ENCODE data around the gene STK33.

STK33 gene

DNA sequence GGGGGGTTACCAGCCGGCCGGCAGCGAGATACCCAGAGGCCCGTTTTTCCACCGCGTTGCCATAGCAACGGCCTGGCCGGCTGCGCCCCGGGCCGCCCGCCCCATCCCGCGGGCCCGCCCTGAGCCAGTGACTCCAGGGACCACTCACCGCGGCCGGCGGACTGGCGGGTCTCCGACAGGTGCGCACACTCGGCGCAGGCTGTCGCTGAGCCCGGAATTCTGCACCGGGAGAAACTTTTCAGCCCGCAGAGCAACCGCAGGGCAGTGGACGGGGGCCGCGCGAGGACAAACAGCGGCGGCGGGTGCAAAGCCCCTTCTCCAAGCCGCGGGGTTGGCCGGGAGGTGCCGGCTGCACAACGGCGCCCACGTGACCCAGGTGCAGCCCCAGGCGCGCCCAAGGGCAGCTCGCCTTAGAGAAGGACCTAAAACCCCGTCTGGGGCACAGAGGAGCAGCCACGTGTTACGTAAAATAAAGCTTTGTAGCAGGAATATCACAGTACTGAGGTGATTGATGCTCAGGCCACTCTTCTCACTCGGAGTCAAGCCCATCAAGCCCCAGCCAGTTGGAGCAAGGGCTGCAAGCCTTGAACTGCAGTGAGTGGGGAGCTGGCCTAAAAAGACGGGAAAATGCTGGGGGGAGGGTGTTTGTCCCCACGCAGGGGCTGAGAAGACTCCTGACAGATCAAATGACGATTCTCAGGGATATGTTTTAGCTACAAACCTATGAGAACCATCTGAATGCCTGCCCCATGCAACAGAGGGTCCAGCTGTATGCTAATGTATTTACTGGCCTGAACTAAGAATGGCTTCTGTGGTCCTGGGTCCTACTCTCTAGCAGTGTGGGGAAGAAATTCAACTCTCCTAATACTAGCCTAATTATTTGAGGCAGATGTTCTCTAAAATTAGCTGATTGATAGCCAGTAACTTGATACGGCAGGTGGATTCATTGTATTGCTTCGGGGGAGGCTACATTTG lies at the start of gene STK33:
STK33 (minus strand) TSS at position 294 of the 975 bp plus-strand sequence. CDS start 119,323 bp downstream, outside the sequence.
- DNase-seq (ENCODE audit: low spot score) = peak; percentile 55

DNA sequence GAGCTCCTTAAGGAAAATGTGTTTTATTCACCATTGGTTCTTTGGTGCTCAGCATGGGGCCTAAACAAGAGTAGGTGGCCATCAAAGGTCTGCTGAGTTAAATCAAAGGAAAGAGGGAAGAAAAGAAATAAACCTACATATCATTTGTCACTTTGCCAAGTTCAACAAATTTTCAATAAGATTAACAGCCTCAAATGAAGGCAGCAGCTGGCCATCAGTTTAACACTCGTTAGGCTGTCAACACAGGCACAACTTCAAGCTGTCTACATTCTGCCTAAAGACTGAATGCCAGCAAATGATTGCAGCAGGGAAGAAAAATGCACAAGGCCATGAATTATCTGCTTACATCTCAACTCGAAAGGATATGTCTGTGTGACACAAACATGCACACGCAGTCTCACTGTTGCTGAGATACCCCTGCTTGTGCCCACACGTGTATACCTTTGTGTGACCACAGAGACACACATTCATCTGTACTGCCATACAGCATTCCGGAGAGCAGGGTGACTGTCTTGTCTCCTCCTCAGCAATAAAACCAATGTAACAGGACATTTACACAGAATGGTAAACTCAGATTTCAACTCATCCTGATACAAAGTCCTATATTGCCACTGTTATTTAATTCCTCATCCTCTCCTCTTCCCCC lies 48.3 kb upstream of the STK33 start:
- no peak for DNase-seq (ENCODE audit: low spot score)

DNA sequence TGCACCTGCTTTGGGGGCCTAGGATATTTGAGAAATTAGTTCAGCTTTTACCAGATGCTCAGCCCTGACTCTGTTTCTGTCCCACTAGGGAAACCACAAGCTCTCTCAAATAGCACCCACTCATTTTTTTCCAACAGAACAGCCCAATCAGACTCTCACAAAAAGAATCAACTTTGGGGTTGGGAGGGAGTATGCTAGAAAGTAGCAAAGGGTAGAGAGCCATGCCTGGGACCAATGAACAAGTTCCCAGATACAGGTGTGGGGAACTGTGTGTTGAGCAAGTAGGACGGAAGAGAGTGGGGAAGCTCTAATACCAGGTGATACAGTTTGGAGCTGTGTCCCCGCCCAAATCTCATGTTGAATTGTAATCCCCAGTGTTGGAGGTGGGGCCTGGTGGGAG lies 47.3 kb upstream of the STK33 start:
- no peak for DNase-seq (ENCODE audit: low spot score)

DNA sequence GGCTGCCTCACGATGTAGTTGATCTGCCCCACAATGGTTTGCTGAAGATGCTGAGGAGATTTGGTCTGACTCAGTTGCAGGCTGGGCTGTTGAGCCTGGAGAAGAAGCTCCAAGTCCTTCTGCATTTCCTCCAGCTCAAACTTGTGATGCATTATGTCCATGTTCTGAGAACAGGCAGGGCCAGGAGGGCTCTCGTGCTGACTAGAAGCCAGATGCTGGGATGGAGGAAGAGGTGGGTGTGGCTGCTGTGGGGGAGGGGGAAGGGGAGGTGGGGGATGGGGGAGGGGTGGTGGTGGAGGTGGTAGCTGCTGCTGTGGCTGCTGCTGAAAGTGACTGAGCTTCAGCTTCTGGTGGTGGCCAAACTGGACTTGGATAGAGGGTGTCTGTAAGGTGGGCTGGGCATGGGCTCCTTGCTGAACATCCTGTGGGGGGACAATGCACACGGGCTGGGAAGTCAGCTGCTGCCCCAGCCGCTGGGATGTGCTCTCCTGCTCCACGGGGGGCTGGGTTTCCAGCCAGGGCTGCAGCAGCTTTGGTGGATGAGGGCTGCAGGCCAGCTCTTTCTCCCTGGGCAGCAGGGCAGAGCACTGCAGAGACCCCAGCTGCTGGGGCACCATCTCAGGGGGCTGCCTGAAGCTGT lies 46.4 kb upstream of the STK33 start:
- no peak for DNase-seq (ENCODE audit: low spot score)

DNA sequence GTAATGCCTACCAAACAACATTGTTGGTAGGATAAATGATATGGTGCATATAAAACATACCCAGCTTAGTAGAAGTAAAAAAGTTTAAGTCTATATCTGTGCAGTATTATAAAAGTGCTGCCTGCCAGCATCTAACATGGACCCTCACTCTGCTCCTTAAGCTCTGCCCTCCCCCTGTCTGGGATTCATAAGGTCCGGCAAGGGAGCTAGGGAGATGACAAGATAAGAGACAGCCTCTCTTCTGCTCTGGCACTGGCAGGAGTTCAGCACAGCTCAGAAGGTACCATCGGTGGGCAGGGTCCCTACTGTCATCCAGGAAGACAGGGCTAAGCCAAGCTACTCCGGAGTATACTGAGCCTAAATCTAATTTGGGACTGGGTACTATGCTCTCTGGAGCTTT lies 45.6 kb upstream of the STK33 start:
- DNase-seq (ENCODE audit: low spot score) = no peak

DNA sequence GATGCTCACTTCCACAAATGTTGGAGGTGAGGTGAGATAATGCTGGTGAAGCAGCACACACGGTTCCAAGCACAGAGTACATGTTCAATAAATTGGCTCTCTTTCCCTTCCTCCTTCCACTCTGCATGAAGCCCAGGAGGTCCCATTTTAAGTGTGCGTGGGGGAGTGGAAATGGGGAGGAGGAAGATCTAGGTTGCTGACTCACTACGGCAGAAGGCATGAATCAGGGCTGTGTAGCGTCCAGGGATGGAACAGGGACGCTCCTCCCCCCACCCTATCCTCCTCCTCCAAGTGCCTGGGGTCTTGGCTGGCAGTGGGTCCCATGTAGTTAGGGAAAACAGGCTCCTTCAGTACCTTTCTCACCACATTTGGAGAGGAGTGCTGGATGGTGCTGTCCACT lies 44.3 kb upstream of the STK33 start:
- no peak for DNase-seq (ENCODE audit: low spot score)

DNA sequence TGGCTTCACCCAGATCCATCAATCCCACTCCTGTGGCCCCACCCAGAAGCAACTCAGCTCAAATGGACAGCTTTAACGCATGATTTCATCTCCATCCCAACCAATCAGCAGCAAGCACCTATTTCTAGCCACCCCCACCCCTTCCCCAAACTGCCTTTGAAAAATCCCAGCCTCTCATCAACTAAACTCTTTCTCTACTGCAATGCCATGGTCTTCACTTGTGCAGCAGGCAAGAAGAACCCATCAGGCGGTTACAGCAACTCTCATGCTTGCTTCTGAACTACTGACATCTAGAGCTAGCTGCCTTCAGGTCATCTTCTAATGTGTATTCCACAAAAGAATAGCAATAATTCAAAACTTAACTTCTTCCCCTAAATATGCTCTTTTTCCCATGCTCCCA lies 42.1 kb upstream of the STK33 start:
- DNase-seq (ENCODE audit: low spot score) = no peak

DNA sequence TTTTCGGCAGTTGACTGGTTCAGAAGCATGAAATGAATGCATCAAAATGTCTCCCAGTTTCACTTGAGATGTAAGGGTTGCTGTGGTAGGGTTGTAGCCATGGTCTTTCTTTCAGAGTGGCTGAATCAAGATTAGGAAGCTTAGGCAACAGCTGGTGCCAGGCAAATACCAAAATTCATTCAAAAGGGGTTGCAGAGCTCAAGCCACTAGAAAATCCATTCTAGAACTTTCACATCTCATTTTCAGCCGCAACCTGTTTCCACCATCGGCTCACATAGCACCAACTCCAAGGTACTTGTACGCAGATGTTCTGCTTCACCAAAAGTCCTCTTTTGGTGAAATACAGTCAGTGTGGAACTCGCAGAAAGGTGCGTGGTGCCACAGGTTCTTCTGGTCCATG lies 40.5 kb upstream of the STK33 start:
- no peak for DNase-seq (ENCODE audit: low spot score)

DNA sequence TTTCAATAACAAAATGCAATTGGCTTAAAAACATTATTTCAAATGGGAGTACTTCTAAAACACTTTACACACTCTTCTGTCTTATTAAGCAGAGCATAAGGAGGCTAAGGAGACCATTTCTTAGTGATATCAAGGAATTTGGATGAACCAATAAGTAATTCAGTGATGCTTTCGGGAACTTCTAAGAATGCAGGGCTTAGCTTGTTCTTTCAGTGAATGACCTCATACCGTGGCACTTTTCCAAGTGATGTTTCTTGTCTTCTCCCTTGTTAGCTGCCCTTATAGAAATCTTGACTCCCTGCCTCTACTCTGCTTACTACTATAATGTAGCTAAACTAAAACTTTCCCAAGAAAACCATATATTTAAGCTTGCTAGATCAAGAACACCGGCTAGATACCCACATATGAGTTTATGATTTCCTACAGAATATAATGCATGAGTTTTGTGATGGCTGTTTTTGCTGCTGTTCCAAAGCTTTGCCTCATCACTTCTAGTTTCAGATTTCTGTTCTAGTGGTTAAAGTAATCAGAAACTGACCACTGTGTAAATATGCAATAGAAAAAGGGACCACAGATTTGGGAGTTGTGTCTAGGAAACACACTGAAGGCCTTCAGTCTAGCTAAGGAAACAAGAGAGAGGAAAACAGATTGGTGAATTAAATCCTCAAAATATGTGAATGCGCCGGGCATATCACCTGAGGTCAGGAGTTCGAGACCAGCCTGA lies 37.5 kb upstream of the STK33 start:
- DNase-seq (ENCODE audit: low spot score) = peak; percentile 56

DNA sequence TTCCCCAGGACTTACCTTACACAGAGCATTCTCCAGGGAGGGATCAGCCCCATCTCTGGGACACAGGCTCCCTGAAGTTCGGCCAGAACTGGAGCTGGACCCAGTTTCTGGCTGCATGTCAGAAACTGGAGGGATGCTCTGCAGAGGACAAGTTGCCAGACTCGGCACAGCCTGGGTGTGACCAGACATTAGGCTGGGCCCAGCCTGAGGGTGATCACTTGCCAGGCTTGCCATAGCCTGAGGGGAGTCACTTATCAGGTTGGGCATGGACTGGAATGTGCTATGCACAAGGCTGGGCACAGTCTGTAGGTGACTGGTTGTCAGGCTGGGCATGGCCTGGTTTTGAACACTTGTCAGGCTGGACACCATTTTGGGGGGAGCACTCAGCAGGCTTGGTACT lies 30.7 kb upstream of the STK33 start:
- DNase-seq (ENCODE audit: low spot score) = no peak

DNA sequence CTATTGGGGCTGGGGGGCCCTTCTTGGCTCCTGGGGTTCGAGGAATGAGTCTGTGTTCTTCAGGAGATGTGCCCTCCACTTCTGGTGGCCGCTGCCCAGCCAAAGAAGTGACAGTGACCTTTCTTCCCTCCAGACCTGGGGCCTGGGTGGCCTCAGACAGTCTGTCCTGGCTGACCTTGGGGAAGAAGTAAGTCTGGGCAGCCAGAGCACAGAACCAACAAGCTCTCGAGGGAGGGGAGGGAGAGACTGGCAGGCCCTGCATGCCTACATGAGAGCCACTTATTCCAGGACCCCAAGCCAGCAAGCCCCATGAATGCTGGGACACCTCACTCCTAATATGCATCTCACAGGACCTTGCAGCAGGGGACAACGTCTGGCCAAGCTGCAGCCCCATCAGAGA lies 27.1 kb upstream of the STK33 start:
- no peak for DNase-seq (ENCODE audit: low spot score)

DNA sequence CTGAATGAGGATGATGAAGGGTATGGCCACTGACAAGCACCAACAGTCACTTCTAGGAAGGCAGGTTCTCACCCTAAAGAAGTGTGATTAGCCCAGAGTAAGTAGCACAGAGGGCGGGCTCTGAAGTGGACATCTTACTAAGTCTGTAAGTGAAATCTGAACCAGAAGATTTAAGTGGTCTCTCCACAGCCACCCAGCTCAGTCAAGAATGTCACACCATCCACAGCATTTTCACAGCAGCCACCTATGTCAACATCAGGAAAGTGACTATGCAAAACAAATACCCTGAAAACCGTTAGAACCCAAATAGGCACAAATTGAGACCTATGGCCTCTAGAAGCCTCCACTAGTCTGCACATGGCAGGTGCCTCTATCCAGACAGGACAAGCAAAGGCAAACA lies 23.0 kb upstream of the STK33 start:
- DNase-seq (ENCODE audit: low spot score) = no peak

DNA sequence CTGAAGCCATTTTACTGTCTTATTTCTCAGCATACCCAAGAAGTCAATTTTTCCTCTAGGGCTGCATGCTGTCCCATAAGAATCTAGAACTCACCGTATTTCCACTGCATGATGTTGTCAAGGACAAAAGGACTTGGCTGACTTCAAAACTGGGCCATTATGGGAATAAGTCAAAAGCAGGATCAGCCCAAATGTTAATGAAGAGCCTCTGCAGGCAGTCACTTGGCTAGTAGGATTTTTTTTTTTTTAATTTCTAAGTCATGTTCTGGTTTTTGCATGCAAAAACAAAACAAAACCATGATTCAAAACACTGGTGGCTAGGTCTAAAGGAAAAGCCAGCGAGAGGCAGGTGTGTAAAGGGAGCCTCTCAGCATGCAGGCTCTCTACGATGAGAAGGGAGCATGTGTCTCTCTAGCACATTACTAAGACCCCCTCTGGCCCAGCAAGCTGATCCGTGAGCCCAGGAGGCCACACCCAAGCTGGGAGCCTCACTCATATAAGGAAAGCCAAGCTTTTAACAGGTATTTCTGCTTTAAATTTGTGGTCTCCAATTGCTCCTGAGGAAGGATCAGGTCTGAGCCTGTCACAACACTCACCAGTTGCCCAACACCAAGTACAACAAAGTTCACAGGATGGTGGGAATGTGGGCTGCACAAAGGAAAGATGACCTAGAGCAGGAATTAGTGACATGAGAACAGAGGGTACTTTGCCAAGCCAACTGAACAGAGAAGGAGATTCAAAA lies 21.4 kb upstream of the STK33 start:
- DNase-seq (ENCODE audit: low spot score) = no peak

DNA sequence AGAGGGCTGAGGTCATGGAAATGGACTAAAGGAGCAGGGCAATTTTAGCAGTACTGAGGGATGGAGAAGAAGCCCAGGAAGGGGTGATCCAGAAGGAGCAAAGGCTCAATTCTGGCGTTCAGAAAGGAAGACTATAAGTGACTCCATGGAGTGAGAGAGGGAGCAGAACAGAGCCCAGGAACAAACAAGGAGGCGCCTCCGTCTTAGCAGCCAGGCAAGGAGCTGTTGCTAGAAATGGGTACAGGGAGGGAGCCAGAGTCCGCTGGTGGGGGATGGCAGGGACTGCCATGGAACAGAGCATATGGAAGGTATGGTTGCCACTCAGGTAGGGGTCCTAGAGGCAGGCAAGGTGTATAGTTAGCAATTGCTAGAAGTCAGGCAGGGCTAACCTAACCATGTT lies 20.5 kb upstream of the STK33 start:
- no peak for DNase-seq (ENCODE audit: low spot score)

DNA sequence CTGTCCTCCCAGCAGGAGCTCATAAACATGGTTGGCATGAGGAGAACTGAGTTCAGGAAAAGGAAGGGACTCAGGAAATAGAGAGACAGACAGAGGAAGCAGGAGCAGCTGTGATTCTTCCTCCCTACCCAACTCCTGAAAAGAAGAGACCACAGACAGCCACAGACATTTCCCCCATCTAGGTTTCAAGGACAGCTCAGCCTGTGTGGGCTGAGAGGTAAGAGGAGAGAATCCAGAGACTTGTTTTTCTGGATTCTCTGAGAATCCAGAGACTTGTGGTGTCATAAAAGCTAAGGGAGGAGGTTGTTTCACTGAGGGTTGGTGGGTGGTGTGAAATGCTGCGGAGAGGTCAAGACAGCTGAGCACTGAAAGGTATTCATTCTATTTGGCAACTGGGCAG lies 19.0 kb upstream of the STK33 start:
- no peak for DNase-seq (ENCODE audit: low spot score)

DNA sequence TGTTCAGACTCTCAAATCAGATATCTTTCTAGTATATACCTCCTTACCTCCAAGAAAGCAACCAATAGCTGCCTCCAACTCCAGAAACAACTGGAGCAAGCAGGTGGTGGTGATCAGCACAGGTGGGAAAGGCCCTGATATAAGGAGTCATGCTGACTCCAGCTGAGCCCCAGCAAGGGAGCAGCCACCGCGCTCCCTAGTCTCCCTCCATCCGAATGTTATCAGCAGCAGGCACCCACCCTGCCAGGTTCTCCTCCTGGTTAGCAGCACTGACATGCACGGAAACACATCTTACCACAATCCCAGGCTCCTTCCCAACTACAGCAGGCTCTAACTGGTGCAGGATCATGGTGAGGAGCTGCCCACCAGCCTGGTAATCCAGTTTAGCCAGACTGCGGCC lies 18.5 kb upstream of the STK33 start:
- no peak for DNase-seq (ENCODE audit: low spot score)

DNA sequence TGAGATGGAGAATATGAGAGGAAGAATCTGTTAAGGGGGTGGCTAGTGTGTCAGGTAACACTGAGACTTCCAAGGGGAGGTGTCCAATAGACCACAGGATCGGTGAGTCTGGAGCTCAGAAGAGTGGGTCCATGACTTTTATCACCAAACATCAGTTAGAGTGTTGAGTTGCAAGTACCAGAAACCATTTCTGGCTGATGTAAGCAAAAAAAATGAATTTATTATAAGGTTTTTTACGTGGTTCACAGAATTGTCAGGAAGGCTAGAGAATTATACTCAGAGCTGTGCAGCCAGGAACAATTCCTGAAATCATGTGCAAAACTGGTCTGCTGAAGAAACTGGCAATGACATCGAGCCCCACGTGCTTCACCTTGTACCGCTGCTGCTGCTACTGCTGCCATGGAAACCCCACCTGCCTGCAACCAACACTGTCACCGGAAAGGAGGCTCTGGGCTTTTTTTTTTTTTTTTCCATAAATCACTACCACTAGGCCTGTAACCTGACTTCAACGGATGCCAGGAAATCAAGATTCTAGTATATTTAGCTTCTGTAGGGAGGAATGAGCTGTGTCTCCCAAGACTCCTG lies 16.6 kb upstream of the STK33 start:
- DNase-seq (ENCODE audit: low spot score) = no peak

DNA sequence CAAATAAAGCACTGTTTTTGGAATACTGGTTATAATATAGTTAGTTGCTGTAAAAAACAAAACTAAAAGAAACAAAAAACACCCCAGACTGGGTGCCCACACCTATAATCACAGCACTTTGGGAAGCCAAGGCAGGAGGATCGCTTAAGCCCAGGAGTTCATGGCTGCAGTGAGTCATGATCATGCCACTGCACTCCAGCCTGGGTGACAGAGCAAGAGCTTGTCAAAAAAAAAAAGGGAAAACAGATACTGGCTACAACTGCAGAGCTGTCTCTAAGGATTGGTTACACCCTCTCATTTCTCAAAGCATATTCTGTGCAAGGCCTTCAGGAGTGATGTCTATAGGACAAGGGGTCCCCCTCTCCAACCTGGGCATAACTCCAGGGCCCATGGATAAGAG lies 14.6 kb upstream of the STK33 start:
- DNase-seq (ENCODE audit: low spot score) = no peak

DNA sequence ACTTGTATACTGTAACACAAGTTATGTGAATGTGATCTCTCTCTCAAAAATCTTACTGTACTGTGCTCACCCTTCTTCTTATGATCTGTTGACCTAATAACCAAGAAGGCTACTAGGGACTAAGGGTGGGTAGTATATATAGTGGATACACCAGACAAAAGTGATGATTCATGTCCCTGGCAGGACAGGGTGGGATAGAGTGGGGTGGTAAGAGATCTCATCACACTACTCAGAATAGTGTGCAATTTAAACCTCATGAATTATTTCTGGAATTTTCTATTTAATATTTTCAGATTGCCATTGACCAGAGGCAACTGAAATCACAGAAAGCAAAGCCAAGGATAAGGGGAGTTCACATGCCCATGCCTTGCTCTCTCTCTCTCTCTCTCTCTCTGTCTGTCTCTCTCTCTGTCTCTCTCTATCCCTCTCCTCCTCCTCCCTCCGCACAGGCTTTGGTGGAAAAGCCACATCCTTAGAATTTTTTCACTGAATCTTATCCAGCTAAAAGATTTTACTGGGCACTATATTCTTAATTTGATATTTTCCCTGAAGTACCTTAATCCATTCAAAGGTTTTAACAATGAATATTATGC lies 12.0 kb upstream of the STK33 start:
- DNase-seq (ENCODE audit: low spot score) = no peak

DNA sequence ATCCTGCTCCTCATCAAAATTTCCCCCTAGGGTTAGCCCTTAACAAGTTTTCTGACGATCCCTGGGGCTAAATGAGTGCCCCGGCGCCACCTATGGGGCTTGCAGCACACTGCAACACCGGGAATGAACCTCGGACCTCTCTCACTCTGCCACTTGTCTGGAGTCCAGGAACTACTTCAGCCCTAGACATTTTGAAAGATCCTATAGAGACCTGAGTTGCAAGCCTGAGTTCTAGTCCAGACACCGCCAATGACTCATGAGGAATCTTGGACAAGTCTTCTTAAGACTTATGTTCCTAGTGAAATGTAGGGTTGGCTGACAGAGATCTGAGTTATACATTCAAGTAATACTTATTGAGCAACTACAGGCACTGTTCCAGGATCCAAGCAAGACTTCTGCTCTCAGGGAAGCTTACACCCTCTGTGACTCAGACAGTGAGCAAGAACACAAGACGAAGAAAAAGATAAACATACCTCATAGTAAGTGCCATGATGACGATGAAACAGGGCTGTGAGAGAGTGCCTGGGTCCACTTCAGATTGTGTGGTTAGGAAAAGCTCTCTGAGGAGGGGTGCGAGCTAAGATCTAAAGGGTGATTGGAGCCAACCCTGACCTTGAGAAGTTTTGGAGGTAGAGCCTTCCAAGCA lies 10.2 kb upstream of the STK33 start:
- DNase-seq (ENCODE audit: low spot score) = peak; percentile 82

Data from AG08396 (cell line).